GM12891 (cell line): Measurements from ENCODE around the gene PCSK4.

ENCODE experiments used
- POLR2A ChIP-seq: IDR thresholded peaks from 2 replicates; pipeline ENCODE4 v1.6.1; 2011; ENCODE audit warnings: low read depth, low read length, control low read depth
- TAF1 ChIP-seq: IDR thresholded peaks from 2 replicates; pipeline ENCODE4 v1.6.1; 2011; ENCODE audit warnings: low read depth, low read length, control low read depth

GRCh38 chr19:1483131-1483978, 6.8 kb downstream of the PCSK4 start:
- TF ChIP-seq POLR2A (no peak), TAF1 (no peak)
